Choroid plexus epithelial cell (primary cell): ENCODE results near the gene TRIP12.
"Not testable (repeated sequence)": the region's sequence is repeated elsewhere in the genome, so short reads cannot be mapped to it uniquely, and the experiment has no call there.

Experiments
- DNase-seq: peaks from one replicate; pipeline ENCODE4 v3.0.0-alpha.2; 2010; ENCODE audit warnings: low read depth
- H3K4me3 ChIP-seq: 2 replicates; pipeline ENCODE4 v1.5.1; 2011; ENCODE audit warnings: low read depth, mild to moderate bottlenecking, control low read depth, low read length, moderate library complexity
- CTCF ChIP-seq: conservative IDR thresholded peaks from 2 replicates; pipeline ENCODE4 v1.5.1; 2011; ENCODE audit warnings: low read depth, mild to moderate bottlenecking, control low read depth, inconsistent platforms, low read length, moderate library complexity

The TRIP12 gene

GRCh38 chr2:229752970-229753729 lies 168.7 kb downstream of the TRIP12 start:
- H3K4me3 ChIP-seq: no peak overlapping the region
- TF ChIP-seq CTCF: no peak
- DNase-seq: no peak

GRCh38 chr2:229749779-229750178 lies 172.0 kb downstream of the TRIP12 start:
- no peak for TF ChIP-seq CTCF
- H3K4me3 ChIP-seq: no peak overlapping the region
- no peak for DNase-seq

GRCh38 chr2:229748950-229749349 lies 172.9 kb downstream of the TRIP12 start:
- TF ChIP-seq CTCF: no peak
- no peak for DNase-seq
- H3K4me3 ChIP-seq: no peak overlapping the region

GRCh38 chr2:229742691-229743090 lies 179.1 kb downstream of the TRIP12 start:
- not testable (repeated sequence) for DNase-seq, H3K4me3 ChIP-seq

GRCh38 chr2:229740279-229740678 lies 181.5 kb downstream of the TRIP12 start:
- no peak for DNase-seq
- H3K4me3 ChIP-seq: no peak overlapping the region
- TF ChIP-seq CTCF: no peak

GRCh38 chr2:229738024-229738625 lies 183.7 kb downstream of the TRIP12 start:
- TF ChIP-seq CTCF: no peak

GRCh38 chr2:229734410-229734809 lies 187.4 kb downstream of the TRIP12 start:
- no peak for TF ChIP-seq CTCF
- H3K4me3 ChIP-seq: no peak overlapping the region
- no peak for DNase-seq

More at GRCh38 chr2:229738024-229738625, 183.7 kb downstream of the TRIP12 start:
- no peak for DNase-seq
- no peak overlapping the region for H3K4me3 ChIP-seq
